Measurements from ENCODE around the gene HERC3. TPM values are rescaled to one million over a fixed set of nuclear protein-coding genes. Genes with fewer than 3 reads are reported as not detected.

HERC3 gene
- 34.6 TPM for total RNA-seq

- DNase-seq (ENCODE audit: low spot score) = peak; percentile 92
These were observed at the start of gene HERC3 for GRCh38 chr4:88591787-88592599. TSS of gene HERC3 (plus strand) at chr4:88592480. CDS start at chr4:88605824, 13,344 bp downstream.

GRCh38 chr4:88549815-88550214, 42.5 kb upstream of the HERC3 start:
- DNase-seq (ENCODE audit: low spot score) = no peak

- no peak for DNase-seq (ENCODE audit: low spot score)
These were observed 24.7 kb upstream of the HERC3 start for GRCh38 chr4:88567591-88567990.

- no peak for DNase-seq (ENCODE audit: low spot score)
These were observed 22.3 kb upstream of the HERC3 start for GRCh38 chr4:88570001-88570400.

GRCh38 chr4:88573276-88573980, 18.9 kb upstream of the HERC3 start:
- DNase-seq (ENCODE audit: low spot score) = no peak

GRCh38 chr4:88573995-88574394, 18.3 kb upstream of the HERC3 start:
- DNase-seq (ENCODE audit: low spot score) = no peak

- DNase-seq (ENCODE audit: low spot score) = no peak
These were observed 17.1 kb upstream of the HERC3 start for GRCh38 chr4:88575186-88575585.

- DNase-seq (ENCODE audit: low spot score) = no peak
These were observed 9.8 kb upstream of the HERC3 start for GRCh38 chr4:88582493-88582892.

- no peak for DNase-seq (ENCODE audit: low spot score)
These were observed 8.4 kb upstream of the HERC3 start for GRCh38 chr4:88583631-88584470.

GRCh38 chr4:88584471-88584900, 7.8 kb upstream of the HERC3 start:
- DNase-seq (ENCODE audit: low spot score) = no peak

GRCh38 chr4:88585917-88586316, 6.4 kb upstream of the HERC3 start:
- no peak for DNase-seq (ENCODE audit: low spot score)

GRCh38 chr4:88587306-88587705, 5.0 kb upstream of the HERC3 start:
- DNase-seq (ENCODE audit: low spot score) = no peak

- peak; percentile 80 for DNase-seq (ENCODE audit: low spot score)
These were observed 544 bp downstream of the HERC3 start for GRCh38 chr4:88592600-88593448.

GRCh38 chr4:88597970-88598660, 5.8 kb downstream of the HERC3 start:
- no peak for DNase-seq (ENCODE audit: low spot score)

GRCh38 chr4:88599298-88599697, 7.0 kb downstream of the HERC3 start:
- no peak for DNase-seq (ENCODE audit: low spot score)

- no peak for DNase-seq (ENCODE audit: low spot score)
These were observed 7.4 kb downstream of the HERC3 start for GRCh38 chr4:88599714-88600113.

GRCh38 chr4:88600176-88600838, 8.0 kb downstream of the HERC3 start:
- no peak for DNase-seq (ENCODE audit: low spot score)

- DNase-seq (ENCODE audit: low spot score) = no peak
These were observed 12.8 kb downstream of the HERC3 start for GRCh38 chr4:88604978-88605678.

- no peak for DNase-seq (ENCODE audit: low spot score)
These were observed 13.5 kb downstream of the HERC3 start for GRCh38 chr4:88605736-88606135.
